Measurements from ENCODE around the gene CPNE5.
"Not testable (repeated sequence)": the region's sequence is repeated elsewhere in the genome, so short reads cannot be mapped to it uniquely, and the experiment has no call there.

CPNE5 gene

GRCh38 chr6:36720251-36721141 lies 118.7 kb downstream of the CPNE5 start:
- no peak for FAIRE-seq

- no peak for FAIRE-seq
These were observed 120.1 kb downstream of the CPNE5 start for GRCh38 chr6:36719126-36719525.

GRCh38 chr6:36718560-36718959 lies 120.7 kb downstream of the CPNE5 start:
- no peak for FAIRE-seq

- no peak for FAIRE-seq
These were observed 121.2 kb downstream of the CPNE5 start for GRCh38 chr6:36717871-36718540.

GRCh38 chr6:36717231-36717825 lies 121.9 kb downstream of the CPNE5 start:
- no peak for FAIRE-seq

GRCh38 chr6:36716476-36717093 lies 122.7 kb downstream of the CPNE5 start:
- FAIRE-seq, result no peak

GRCh38 chr6:36715469-36715868 lies 123.8 kb downstream of the CPNE5 start:
- FAIRE-seq, result no peak

- no peak for FAIRE-seq
These were observed 124.7 kb downstream of the CPNE5 start for GRCh38 chr6:36714511-36714910.

GRCh38 chr6:36713846-36714245 lies 125.4 kb downstream of the CPNE5 start:
- no peak for FAIRE-seq

GRCh38 chr6:36712816-36713215 lies 126.4 kb downstream of the CPNE5 start:
- no peak for FAIRE-seq

- FAIRE-seq, result no peak
These were observed 132.9 kb downstream of the CPNE5 start for GRCh38 chr6:36706339-36706738.

- not testable (repeated sequence) for FAIRE-seq
These were observed 134.2 kb downstream of the CPNE5 start for GRCh38 chr6:36704961-36705577.

GRCh38 chr6:36703982-36704381 lies 135.3 kb downstream of the CPNE5 start:
- FAIRE-seq, result no peak

- FAIRE-seq, result no peak
These were observed 136.1 kb downstream of the CPNE5 start for GRCh38 chr6:36703081-36703606.

- no peak for FAIRE-seq
These were observed 136.6 kb downstream of the CPNE5 start for GRCh38 chr6:36702656-36703055.

GRCh38 chr6:36701401-36701991 lies 137.7 kb downstream of the CPNE5 start:
- no peak for FAIRE-seq

GRCh38 chr6:36700831-36701230 lies 138.4 kb downstream of the CPNE5 start:
- FAIRE-seq, result no peak

- FAIRE-seq, result no peak
These were observed 139.0 kb downstream of the CPNE5 start for GRCh38 chr6:36700071-36700812.

- FAIRE-seq, result no peak
These were observed 139.9 kb downstream of the CPNE5 start for GRCh38 chr6:36699348-36699747.

- no peak for FAIRE-seq
These were observed 140.4 kb downstream of the CPNE5 start for GRCh38 chr6:36698871-36699271.

- FAIRE-seq, result no peak
These were observed 141.0 kb downstream of the CPNE5 start for GRCh38 chr6:36698196-36698595.

Measured in TTC549 (cell line).